Measurements from ENCODE around the gene MRPL14. TPM values are rescaled to one million over a fixed set of nuclear protein-coding genes. Genes with fewer than 3 reads are reported as not detected.
A peak's percentile ranks its signal among the peaks of the same experiment; 100 is the strongest.

MRPL14 gene
- total and polyA plus RNA-seq, 9 of the 15 experiments (the other 6 are each of a cell fraction or from before 2014, with no cell fraction given), result 126 to 424 (median 165) TPM

DNA sequence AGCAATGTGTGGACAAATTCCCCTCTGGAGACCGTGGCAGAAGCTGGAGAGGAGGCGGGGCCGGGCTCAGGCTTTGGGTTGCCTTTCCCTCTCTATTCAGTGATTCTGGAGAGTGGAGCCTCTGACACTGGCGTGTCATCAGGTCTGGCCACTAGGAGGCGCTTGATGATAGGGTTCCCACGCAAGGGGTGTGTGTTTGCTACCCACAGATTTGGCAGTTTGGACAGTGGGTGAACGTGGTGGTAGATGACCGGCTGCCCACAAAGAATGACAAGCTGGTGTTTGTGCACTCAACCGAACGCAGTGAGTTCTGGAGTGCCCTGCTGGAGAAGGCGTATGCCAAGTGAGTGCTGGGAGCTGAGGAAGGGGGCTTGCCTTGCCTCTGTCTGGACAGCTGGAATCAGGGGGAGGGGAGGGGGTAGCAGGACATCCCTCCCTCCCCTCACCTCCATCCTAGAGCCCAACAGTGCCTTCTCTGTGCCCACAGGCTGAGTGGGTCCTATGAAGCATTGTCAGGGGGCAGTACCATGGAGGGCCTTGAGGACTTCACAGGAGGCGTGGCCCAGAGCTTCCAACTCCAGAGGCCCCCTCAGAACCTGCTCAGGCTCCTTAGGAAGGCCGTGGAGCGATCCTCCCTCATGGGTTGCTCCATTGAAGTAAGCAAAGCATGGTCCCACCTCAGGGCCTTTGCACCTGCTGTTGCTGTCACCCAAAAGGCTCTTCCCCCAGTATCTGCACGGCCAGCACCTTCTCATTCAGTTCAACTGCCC is 45.7 kb upstream of the MRPL14 start (continued):
- TF ChIP-seq RBM17 (IDR thresholded peaks at IDR 0.05; ENCODE audit: borderline replicate concordance, low read depth, low read length) (no peak), GABPB1 (CRISPR knock-in tag; IDR thresholded peaks at IDR 0.05) (peak; percentile 42; the same call in 1 of the 2 replicates), NFRKB (IDR thresholded peaks at IDR 0.05; ENCODE audit: low read depth) (no peak), YY1 (IDR thresholded peaks at IDR 0.05; ENCODE audit: borderline replicate concordance in 1 of 3, control insufficient read depth in 1 of 3, extremely low read depth in 1 of 3, insufficient read depth in 3 of 3, insufficient read length in 1 of 3, insufficient replicate concordance in 2 of 3, low read depth in 1 of 3, low read length in 2 of 3) (no peak), NELFE (IDR thresholded peaks at IDR 0.05; ENCODE audit: insufficient read depth, insufficient read length) (no peak), BHLHE40 (IDR thresholded peaks at IDR 0.05; ENCODE audit: low read length) (peak; percentile 38; the same call in 1 of the 2 replicates), ZNF717 (CRISPR knock-in tag; IDR thresholded peaks at IDR 0.05) (no peak), CREM (IDR thresholded peaks at IDR 0.05; ENCODE audit: low read depth) (peak; percentile 75), GABPB2 (CRISPR knock-in tag; conservative IDR thresholded peaks at IDR 0.05) (no peak), SMARCA4 (IDR thresholded peaks at IDR 0.05) (no peak), MAZ (CRISPR knock-in tag; conservative IDR thresholded peaks at IDR 0.05 in 1 of 2, IDR thresholded peaks at IDR 0.05 in 1 of 2) (peak in 1 of 2 experiments; percentile 79; a peak in 2 of 4 replicates), ATF1 (CRISPR knock-in tag; IDR thresholded peaks at IDR 0.05) (no peak), ATF1 (tag; IDR thresholded peaks at IDR 0.05) (peak; percentile 75), PHF21A (IDR thresholded peaks at IDR 0.05; ENCODE audit: borderline replicate concordance, low read depth) (peak; percentile 20; the same call in 1 of the 2 replicates), POLR2B (IDR thresholded peaks at IDR 0.05; ENCODE audit: low read depth, partially characterized antibody) (no peak), VEZF1 (CRISPR knock-in tag; IDR thresholded peaks at IDR 0.05) (peak; percentile 76), GTF3C2 (IDR thresholded peaks at IDR 0.05; ENCODE audit: borderline replicate concordance, extremely low read depth, insufficient read length) (no peak), ZNF785 (CRISPR knock-in tag; IDR thresholded peaks at IDR 0.05) (no peak)
- TF ChIP-seq, protein P1, sequence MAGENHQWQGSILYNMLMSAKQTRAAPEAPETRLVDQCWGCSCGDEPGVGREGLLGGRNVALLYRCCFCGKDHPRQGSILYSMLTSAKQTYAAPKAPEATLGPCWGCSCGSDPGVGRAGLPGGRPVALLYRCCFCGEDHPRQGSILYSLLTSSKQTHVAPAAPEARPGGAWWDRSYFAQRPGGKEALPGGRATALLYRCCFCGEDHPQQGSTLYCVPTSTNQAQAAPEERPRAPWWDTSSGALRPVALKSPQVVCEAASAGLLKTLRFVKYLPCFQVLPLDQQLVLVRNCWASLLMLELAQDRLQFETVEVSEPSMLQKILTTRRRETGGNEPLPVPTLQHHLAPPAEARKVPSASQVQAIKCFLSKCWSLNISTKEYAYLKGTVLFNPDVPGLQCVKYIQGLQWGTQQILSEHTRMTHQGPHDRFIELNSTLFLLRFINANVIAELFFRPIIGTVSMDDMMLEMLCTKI (IDR thresholded peaks at IDR 0.05; ENCODE audit: partially characterized antibody), result no peak
- TF ChIP-seq, protein P2, sequence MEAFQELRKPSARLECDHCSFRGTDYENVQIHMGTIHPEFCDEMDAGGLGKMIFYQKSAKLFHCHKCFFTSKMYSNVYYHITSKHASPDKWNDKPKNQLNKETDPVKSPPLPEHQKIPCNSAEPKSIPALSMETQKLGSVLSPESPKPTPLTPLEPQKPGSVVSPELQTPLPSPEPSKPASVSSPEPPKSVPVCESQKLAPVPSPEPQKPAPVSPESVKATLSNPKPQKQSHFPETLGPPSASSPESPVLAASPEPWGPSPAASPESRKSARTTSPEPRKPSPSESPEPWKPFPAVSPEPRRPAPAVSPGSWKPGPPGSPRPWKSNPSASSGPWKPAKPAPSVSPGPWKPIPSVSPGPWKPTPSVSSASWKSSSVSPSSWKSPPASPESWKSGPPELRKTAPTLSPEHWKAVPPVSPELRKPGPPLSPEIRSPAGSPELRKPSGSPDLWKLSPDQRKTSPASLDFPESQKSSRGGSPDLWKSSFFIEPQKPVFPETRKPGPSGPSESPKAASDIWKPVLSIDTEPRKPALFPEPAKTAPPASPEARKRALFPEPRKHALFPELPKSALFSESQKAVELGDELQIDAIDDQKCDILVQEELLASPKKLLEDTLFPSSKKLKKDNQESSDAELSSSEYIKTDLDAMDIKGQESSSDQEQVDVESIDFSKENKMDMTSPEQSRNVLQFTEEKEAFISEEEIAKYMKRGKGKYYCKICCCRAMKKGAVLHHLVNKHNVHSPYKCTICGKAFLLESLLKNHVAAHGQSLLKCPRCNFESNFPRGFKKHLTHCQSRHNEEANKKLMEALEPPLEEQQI (IDR thresholded peaks at IDR 0.05), result no peak

All from K562 (cell line).